Tibial artery (tissue), 4 donors: Measurements from ENCODE around the gene DIAPH3.
"Not testable (repeated sequence)": the region's sequence is repeated elsewhere in the genome, so short reads cannot be mapped to it uniquely, and the experiment has no call there.

ENCODE experiments used
- DNase-seq, 2 donors: peaks; one replicate each; pipeline ENCODE4 v3.0.0-alpha.2; 2019
- H3K27ac ChIP-seq, 2 donors: fragments of 200-600 bp; sonication (generic) in 1 of 2; 1 replicate in 1 of 2; 2 replicates in 1 of 2; pipeline ENCODE4 v1.5.1; 2018 to 2019; ENCODE audit warnings: mild to moderate bottlenecking in 1 of 2
- H3K27me3 ChIP-seq, 2 donors: fragments of 200-600 bp; sonication (generic) in 1 of 2; one replicate each; pipeline versions ENCODE4 v1.5.1 to v1.6.0; 2016 to 2019
- H3K36me3 ChIP-seq, 3 donors: fragments of 200-600 bp; sonication (generic) in 2 of 3; one replicate each; pipeline ENCODE4 v1.5.1; 2016 to 2019; ENCODE audit warnings: mild to moderate bottlenecking in 2 of 3
- H3K4me1 ChIP-seq, 4 donors: fragments of 200-600 bp; sonication (generic) in 2 of 4; 1 replicate in 3 of 4; 2 replicates in 1 of 4; pipeline ENCODE4 v1.5.1; 2016 to 2019
- H3K4me3 ChIP-seq, 2 donors: fragments of 200-600 bp; sonication (generic) in 1 of 2; 1 replicate in 1 of 2; 2 replicates in 1 of 2; pipeline ENCODE4 v1.5.1; 2018 to 2019; ENCODE audit warnings: mild to moderate bottlenecking in 2 of 2
- H3K9me3 ChIP-seq, 3 donors: fragments of 200-600 bp; sonication (generic) in 1 of 3; one replicate each; pipeline ENCODE4 v1.5.1; 2016 to 2019
- CTCF ChIP-seq, 2 experiments: fragments of 200-600 bp in 1 of 2; fragments of 450-650 bp in 1 of 2; IDR thresholded peaks; one replicate each; pipeline ENCODE4 v1.5.1; 2017 to 2019; ENCODE audit warnings: antibody characterized with exemption in 2 of 2, mild to moderate bottlenecking in 1 of 2, moderate library complexity in 1 of 2
- intact Hi-C: fragments of 100-400 bp; cut with DNase I; formaldehyde crosslinking; loops from one replicate; pipeline ENCODE4 v1.15.0; 2023; ENCODE audit warnings: low total_unique reads

The DIAPH3 gene, protein sequence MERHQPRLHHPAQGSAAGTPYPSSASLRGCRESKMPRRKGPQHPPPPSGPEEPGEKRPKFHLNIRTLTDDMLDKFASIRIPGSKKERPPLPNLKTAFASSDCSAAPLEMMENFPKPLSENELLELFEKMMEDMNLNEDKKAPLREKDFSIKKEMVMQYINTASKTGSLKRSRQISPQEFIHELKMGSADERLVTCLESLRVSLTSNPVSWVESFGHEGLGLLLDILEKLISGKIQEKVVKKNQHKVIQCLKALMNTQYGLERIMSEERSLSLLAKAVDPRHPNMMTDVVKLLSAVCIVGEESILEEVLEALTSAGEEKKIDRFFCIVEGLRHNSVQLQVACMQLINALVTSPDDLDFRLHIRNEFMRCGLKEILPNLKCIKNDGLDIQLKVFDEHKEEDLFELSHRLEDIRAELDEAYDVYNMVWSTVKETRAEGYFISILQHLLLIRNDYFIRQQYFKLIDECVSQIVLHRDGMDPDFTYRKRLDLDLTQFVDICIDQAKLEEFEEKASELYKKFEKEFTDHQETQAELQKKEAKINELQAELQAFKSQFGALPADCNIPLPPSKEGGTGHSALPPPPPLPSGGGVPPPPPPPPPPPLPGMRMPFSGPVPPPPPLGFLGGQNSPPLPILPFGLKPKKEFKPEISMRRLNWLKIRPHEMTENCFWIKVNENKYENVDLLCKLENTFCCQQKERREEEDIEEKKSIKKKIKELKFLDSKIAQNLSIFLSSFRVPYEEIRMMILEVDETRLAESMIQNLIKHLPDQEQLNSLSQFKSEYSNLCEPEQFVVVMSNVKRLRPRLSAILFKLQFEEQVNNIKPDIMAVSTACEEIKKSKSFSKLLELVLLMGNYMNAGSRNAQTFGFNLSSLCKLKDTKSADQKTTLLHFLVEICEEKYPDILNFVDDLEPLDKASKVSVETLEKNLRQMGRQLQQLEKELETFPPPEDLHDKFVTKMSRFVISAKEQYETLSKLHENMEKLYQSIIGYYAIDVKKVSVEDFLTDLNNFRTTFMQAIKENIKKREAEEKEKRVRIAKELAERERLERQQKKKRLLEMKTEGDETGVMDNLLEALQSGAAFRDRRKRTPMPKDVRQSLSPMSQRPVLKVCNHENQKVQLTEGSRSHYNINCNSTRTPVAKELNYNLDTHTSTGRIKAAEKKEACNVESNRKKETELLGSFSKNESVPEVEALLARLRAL

GRCh38 chr13:60163478-60164233, at the start of gene DIAPH3:
Gene DIAPH3, minus strand, starts transcription at chr13:60163928. Its CDS starts 162 bp downstream, at chr13:60163766.
- Histone ChIP-seq H3K4me3 (peak within 1 kb of the TSS; percentile 63 to 74), H3K4me1 (peaks cover 0 to 27% (median 11%) of the 10 kb centered on the region in 4 donors), H3K27ac (peak within 1 kb of the TSS; percentile 73 to 92), H3K27me3 (no peaks in the 10 kb centered on the region), H3K9me3 (no peaks in the 10 kb centered on the region), H3K36me3 (no peaks in the 10 kb centered on the region)
- DNase-seq, result peak; percentile 96 to 97
- peak in 1 of 2 experiments; percentile 17 for TF ChIP-seq CTCF (IDR thresholded peaks at IDR 0.05)
- intact Hi-C loops, result no loop called here

DNA sequence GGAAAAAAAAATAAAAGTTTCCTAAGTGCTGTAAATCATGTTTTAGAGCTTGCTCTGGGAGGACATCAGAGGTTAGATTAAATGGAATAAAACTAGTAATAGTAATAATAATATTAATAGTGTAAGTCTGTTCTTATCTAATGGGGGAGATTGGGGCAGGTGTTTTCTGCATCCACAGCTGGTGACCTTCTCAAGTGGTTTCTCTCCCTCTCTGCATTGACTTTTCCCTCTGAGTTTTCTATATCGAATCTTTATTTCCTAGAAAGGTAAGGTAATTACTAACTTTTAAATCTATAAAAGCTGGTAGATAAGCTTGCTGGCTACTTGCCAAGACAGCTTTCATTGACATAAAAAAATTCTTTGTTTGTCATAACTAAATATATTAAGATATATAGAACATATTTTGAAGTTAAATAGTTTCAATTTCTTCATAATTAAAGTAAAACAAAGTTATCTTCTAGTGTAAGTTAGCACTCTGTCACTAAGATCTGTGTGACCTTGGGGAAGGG, 49.6 kb upstream of the DIAPH3 start:
- H3K27ac ChIP-seq, result no peak overlapping the region
- H3K4me3 ChIP-seq, result no peak overlapping the region
- no peaks in the 10 kb centered on the region for H3K4me1 ChIP-seq
- H3K9me3 ChIP-seq, result no peaks in the 10 kb centered on the region
- intact Hi-C loops, result no loop called here
- no peak for TF ChIP-seq CTCF (IDR thresholded peaks at IDR 0.05)
- DNase-seq, result no peak
- no peaks in the 10 kb centered on the region for H3K36me3 ChIP-seq
- no peaks in the 10 kb centered on the region for H3K27me3 ChIP-seq

- Histone ChIP-seq H3K36me3 (no peaks in the 10 kb centered on the region), H3K27me3 (no peaks in the 10 kb centered on the region), H3K4me1 (no peaks in the 10 kb centered on the region), H3K27ac (no peak overlapping the region), H3K9me3 (no peaks in the 10 kb centered on the region), H3K4me3 (no peak overlapping the region)
- DNase-seq, result no peak
- intact Hi-C loops, result no loop called here
- no peak for TF ChIP-seq CTCF (IDR thresholded peaks at IDR 0.05)
These were observed 47.8 kb upstream of the DIAPH3 start for GRCh38 chr13:60211548-60211947.

- Histone ChIP-seq H3K4me3 (no peak overlapping the region), H3K36me3 (no peaks in the 10 kb centered on the region), H3K4me1 (no peaks in the 10 kb centered on the region), H3K9me3 (no peaks in the 10 kb centered on the region), H3K27ac (no peak overlapping the region), H3K27me3 (no peaks in the 10 kb centered on the region)
- no peak for TF ChIP-seq CTCF (IDR thresholded peaks at IDR 0.05)
- intact Hi-C loops, result no loop called here
- no peak for DNase-seq
These were observed 47.0 kb upstream of the DIAPH3 start for GRCh38 chr13:60210510-60211330.

DNA sequence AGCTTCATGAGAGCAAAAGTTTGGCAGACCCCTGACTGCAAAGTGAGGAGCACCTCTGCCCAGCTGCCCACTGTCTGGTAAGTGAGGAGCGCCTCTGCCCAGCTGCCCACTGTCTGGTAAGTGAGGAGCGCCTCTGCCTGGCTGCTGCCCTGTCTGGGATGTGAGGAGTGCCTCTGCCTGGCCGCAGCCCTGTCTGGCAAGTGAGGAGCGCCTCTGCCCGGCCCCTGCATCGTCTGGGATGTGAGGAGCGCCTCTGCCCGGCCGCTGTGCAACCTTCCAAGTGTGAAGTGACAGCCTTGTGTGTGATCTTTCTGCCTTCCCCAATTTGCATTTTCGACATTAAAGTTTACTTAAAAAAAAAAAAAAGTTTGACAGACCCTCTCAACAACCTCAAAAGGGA, 41.8 kb upstream of the DIAPH3 start:
- H3K9me3 ChIP-seq, H3K36me3 ChIP-seq, intact Hi-C loops, H3K27ac ChIP-seq, H3K4me1 ChIP-seq, H3K27me3 ChIP-seq, DNase-seq, H3K4me3 ChIP-seq: not testable (repeated sequence)
